Activated T-cell treated with anti-CD3 and anti-CD28 coated beads for 1 hour (primary cell): Measurements from ENCODE around the gene FGFR4.

Experiments
- DNase-seq: peaks from one replicate; pipeline ENCODE4 v3.0.0-alpha.2; 2020; ENCODE audit warnings: low read depth

FGFR4 gene

GRCh38 chr5:177103523-177104253 lies 17.0 kb downstream of the FGFR4 start:
- DNase-seq = no peak

- DNase-seq = no peak
Observed at GRCh38 chr5:177105691-177106476, 19.2 kb downstream of the FGFR4 start.

GRCh38 chr5:177107159-177107558 lies 20.4 kb downstream of the FGFR4 start:
- no peak for DNase-seq

GRCh38 chr5:177109810-177110209 lies 23.1 kb downstream of the FGFR4 start:
- DNase-seq = no peak

- DNase-seq = peak; percentile 49
Observed at GRCh38 chr5:177111720-177112394, 25.1 kb downstream of the FGFR4 start.

- no peak for DNase-seq
Observed at GRCh38 chr5:177112589-177113220, 26.0 kb downstream of the FGFR4 start.

- peak; percentile 76 for DNase-seq
Observed at GRCh38 chr5:177113566-177114424, 27.1 kb downstream of the FGFR4 start.

- DNase-seq = peak; percentile 73
Observed at GRCh38 chr5:177116631-177117373, 30.1 kb downstream of the FGFR4 start.

- DNase-seq = no peak
Observed at GRCh38 chr5:177117441-177118045, 30.8 kb downstream of the FGFR4 start.

GRCh38 chr5:177122566-177122965 lies 35.9 kb downstream of the FGFR4 start:
- DNase-seq = no peak

- DNase-seq = no peak
Observed at GRCh38 chr5:177123789-177124485, 37.2 kb downstream of the FGFR4 start.

- no peak for DNase-seq
Observed at GRCh38 chr5:177124486-177124991, 37.8 kb downstream of the FGFR4 start.

- no peak for DNase-seq
Observed at GRCh38 chr5:177126771-177127170, 40.1 kb downstream of the FGFR4 start.

- DNase-seq = no peak
Observed at GRCh38 chr5:177128551-177128981, 41.9 kb downstream of the FGFR4 start.

- DNase-seq = no peak
Observed at GRCh38 chr5:177130211-177131018, 43.7 kb downstream of the FGFR4 start.

- DNase-seq = no peak
Observed at GRCh38 chr5:177131019-177131320, 44.3 kb downstream of the FGFR4 start.

- DNase-seq = no peak
Observed at GRCh38 chr5:177131352-177132135, 44.8 kb downstream of the FGFR4 start.
